NCI-H1694 (cell line): ENCODE measurements around the gene DCP1B.
A peak's percentile ranks its signal among the peaks of the same experiment; 100 is the strongest.

Experiments
- DNase-seq: peaks from one replicate; lab custom pipeline; 2025; lab: John Stamatoyannopoulos, UW

Gene DCP1B

GRCh38 chr12:1934831-1935230 is 69.4 kb downstream of the DCP1B start:
- no peak for DNase-seq

DNA sequence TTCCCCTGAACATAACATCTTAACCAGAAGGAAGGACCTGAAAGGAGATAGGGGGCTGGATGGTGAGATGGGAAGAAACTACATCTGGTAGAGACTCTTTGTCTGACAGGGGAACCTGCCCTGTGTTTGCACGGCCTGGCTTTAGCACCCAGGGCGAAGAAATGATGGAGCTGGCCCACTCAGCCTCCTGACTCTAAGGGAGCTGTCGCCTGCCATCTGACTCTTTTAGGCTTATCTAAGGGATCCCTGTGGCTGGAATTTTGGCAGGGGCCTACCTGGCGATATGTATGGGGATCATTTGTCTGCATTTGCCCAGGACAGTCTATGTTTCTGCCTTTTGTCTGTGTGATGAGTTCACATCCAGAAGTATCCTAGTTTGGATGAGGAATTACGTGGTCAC is 70.2 kb downstream of the DCP1B start:
- DNase-seq = no peak

GRCh38 chr12:1933342-1934051 is 70.8 kb downstream of the DCP1B start:
- no peak for DNase-seq

DNA sequence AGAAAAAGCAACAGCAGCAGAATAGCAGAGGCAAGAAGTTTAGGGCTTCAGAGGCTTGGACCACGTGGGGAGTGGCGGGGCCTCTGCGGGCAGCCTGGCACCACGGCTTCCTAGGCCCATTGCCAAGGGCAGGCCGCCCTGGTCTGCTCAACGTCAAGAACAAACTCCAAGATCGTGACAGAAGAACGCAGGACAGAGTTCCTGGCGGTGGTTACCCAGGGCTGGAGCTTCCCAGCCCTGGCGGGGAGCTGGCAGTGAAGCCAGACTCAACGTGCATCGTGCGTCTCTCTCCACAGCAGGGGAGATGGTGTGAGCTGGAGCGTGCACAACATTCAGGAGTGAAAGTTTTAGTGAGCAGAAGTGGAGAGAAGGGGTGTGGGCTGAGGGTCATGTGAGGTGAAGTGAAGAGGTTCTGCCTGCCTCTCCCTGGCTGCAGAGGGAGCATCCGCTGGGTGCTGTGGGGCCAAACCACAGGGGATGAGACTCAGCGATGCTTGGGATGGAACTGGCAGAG is 71.9 kb downstream of the DCP1B start:
- DNase-seq = peak; percentile 64

- no peak for DNase-seq
Measured at GRCh38 chr12:1931642-1932041, 72.6 kb downstream of the DCP1B start.

- no peak for DNase-seq
Measured at GRCh38 chr12:1930803-1931597, 73.3 kb downstream of the DCP1B start.

DNA sequence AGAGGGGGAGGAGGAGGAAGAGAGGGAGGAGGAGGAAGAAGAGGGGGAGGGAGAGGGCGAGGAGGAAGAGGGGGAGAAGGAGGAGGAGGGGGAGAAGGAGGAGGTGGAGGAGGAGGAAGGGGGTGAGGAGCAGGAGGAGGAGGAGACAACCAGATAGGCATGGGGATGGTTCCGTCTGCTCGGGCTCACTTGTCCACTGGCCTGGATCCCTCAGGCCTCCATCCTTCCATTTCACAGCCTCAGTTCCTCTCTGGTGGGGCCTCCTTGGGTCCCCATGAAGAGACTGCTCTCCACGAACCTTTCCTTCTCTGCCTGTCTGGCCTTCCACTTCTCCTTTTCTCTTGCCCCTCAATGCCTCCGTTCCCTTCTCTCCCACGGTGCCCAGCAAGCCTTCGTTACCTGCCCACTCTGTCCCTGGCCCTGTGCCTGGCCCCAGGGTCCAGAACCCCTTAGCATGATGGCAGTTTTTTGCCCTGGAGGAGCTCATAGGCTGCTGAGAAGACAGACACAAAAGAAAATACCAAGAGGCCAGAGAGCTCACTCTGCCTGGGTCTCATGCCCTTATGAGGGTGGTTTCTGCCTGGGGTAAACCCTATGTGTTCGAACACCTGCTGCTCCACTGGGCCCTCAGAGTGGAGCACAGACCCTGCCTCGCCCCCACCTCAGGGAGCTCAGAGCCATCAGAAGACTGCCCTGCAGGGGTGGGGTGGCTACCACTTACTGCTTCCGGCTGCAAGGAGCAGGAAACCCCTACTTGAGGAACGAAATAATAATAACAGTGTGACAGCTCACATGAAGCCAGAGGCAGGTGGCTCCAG is 74.1 kb downstream of the DCP1B start:
- DNase-seq = no peak

DNA sequence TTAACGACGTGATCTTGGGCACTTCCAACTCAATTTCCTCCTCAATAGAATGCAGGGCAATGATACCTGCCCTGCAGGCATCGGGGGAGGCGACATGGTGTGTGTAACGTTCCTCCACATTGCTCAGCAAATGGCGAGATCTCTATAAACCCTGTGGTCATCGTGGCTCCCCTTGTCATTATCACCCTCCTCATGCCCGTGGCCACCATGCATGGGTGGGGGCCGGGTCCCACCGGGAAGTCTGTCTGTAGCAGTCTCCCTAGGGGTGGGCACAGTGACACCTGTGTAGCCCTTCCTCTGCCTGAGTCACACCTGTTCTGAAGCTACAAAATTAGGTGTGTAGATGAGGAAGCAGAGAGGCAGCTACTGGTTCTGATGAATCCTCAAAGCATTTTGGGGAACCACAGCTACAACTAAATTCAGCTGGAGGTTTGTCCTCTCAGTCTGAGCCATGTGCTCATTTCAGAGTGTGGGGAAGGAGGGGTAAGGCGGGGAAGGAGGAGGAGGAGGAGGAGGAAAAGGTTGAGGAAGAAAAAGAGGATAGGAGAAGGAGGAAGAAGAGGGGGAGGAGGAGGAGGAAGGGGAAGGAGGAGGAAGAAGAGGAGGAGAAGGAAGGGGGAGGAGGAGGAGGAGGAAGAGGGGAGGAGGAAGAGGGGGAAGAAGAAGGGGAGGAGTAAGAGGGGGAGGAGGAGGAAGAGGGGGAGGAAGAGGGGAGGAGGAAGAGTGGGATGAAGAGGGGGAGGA is 74.8 kb downstream of the DCP1B start:
- no peak for DNase-seq

DNA sequence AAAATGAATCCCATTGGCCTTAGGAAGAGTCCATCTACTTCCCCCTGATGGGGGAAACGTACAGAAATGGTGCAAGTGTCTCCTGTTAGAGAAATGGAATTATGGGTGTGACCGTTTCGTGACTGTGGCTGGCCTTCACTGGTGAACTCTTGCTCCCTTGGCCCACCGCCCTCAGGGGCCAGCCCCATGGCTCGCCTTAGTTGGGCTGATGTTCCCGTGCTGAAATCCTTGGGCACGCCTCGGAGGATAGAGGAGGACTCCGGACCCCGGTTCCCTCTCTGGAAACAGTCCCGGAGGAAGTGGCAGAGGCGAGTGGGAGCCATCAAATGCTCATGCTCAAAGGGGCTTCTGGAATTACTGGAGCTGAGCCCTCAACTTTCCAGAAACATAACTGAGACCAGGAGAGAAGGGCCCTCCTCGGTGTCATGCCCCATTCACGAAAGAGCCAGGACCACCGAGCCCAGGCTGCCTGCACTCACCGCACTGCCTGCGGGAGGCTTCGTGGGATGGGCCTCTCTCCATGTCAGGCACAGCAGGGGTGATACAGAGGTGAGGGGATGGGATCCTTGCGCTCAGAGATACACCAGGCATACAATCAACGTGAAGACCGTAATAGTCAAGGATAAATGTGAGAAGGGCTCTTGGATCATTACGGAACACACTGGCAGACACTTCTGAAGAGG is 75.7 kb downstream of the DCP1B start:
- DNase-seq = no peak

DNA sequence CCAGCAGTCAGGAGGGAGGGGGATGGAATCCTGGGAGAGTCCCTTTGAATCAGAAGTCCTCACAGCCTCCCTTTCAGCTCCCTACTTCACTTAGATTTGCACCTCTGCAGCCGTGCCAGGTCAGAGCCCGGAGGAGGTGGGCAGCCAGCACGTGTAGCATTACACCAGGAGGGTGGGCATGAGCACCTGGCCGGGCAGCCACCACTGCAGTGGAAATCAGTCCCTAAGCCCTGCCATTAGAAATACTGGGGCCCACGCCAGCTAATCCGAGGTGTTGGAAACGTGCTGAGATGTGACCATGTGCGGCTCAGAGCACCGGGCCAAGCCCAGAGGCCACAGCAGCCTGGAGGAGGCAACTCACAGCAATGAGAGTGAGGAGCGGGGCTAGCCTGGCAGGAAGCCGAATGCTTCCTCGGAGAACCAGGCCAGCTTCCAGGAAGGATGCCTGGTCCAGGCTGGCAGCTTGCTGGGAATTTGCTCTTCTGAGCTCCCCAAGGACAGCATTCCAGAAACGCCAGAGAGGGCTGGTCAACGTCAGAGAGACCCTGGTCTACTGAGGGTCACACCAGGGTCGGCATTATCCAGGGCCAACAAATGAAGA is 76.4 kb downstream of the DCP1B start:
- no peak for DNase-seq

GRCh38 chr12:1927051-1927680 is 77.1 kb downstream of the DCP1B start:
- DNase-seq = no peak

DNA sequence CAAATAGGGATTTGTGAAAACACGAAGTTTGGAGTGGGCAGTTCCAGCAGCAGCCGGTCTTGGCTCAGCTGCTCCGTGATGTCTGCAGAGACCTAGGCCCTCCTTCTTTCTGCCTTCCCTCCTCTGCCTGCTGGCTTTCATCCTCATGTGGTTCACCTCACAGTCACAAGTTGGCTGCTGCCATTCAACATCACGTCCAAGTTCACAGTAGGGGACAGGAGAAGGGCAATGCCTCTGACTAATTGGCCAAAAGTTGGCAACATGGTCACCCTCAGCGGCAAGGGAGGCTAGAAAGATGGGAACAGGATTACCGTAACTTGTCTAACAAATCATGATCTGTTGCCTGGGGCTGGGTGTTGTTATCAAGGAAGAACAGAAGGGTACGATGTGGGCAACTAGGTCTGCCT is 78.0 kb downstream of the DCP1B start:
- DNase-seq = no peak

DNA sequence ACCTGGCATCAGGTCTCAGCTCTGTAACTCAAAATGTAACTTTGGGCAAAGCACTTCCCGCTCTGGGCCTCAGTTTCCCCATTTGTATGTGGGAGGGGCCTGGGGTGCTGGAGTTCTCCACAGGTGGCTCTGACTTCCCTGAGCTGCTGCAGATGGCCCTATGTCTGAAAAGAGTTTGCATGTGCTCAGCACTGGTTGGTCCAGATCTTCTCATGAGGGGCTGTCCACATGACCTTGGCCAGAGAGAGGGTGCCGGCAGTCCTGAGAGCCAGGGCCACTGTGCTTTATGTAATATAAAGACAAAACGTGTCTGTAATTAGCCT is 78.6 kb downstream of the DCP1B start:
- no peak for DNase-seq

DNA sequence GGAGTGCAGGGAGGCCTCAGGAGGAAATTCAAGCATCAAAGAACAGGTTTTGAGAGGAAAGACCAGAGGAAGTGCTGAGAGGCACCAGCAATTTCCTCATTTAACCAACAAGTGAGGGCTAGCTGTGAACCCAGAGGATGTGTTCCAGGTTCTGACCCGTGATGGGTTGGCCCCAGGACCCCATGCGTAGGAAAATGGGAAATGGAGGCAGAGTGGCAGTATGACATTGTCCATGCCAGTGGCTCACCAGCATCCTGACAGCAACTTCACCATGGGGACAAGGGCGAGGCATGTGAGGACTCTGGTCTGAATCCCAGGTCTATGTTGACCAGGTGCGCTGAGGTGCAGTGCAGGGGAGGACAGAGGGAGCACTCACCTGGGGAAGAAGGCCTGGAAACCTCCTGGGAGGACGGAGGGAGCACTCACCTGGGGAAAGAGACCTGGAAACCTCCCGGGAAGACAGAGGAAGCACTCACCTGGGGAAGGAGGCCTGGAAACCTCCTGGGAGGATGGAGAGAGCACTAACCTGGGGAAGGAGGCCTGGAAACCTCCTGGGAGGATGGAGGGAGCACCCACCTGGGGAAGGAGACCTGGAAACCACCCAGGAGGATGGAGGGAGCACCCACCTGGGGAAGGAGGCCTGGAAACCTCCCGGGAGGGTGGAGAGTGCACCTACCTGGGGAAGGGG is 79.1 kb downstream of the DCP1B start:
- DNase-seq = no peak

DNA sequence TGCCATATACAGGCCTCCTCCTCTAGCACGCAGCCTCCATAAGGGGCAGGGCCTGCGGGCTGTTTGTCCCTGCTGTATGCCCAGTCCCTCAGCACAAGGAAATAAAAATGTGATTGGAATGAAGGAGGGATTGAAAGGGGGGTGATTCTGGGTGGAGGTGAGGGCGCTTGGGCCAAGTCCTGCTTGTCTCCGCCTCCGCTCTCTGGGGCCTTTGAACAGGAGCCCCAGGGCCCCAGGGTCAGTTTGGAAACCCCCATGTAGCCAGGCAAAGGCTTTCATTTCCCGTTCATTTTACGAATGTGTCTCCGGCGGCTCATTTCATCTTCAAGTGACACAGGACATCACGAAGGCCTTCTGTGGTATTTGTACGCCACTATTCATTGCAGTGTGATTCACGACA is 81.3 kb downstream of the DCP1B start:
- DNase-seq = no peak

- no peak for DNase-seq
Measured at GRCh38 chr12:1922075-1922709, 82.1 kb downstream of the DCP1B start.

DNA sequence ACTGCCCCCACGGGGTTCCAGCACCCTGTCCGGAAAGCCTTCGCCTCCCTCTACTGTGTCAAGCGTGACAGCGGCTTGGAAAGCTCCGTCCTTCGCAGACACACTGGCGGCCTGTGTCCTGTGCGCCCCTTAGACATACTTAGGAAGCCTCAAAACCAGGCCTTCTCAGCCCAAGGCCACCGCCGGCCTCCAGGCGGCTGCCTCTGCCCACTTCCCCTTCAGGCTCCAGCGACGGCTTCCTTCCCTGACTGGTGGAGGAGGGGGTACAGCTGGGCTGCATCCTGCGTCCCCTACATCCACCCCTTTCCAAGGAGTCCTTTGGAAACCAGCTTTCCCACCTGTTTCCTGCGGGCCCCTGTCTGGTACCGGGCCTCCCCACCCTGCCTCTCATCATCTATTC is 83.3 kb downstream of the DCP1B start:
- DNase-seq = no peak

GRCh38 chr12:1920436-1920835 is 83.8 kb downstream of the DCP1B start:
- DNase-seq = no peak

- DNase-seq = no peak
Measured at GRCh38 chr12:1919763-1920162, 84.5 kb downstream of the DCP1B start.
